Ishikawa (cell line): ENCODE results near the gene DGKD.

Experiments
- CEBPB ChIP-seq: IDR thresholded peaks from 2 replicates; pipeline ENCODE4 v1.6.1; 2012
- CREB1 ChIP-seq: IDR thresholded peaks from 2 replicates; pipeline ENCODE4 v1.6.1; 2012; ENCODE audit warnings: low read depth
- EGR1 ChIP-seq: IDR thresholded peaks from 2 replicates; pipeline ENCODE4 v1.6.1; 2012
- EP300 ChIP-seq: IDR thresholded peaks from 2 replicates; pipeline ENCODE4 v1.6.1; 2012; ENCODE audit warnings: borderline replicate concordance
- FOXM1 ChIP-seq: IDR thresholded peaks from 2 replicates; pipeline ENCODE4 v1.6.1; 2012; ENCODE audit warnings: low read depth, borderline replicate concordance
- MAX ChIP-seq: IDR thresholded peaks from 2 replicates; pipeline ENCODE4 v1.6.1; 2012
- NFIC ChIP-seq: IDR thresholded peaks from 2 replicates; pipeline ENCODE4 v1.6.1; 2012
- RAD21 ChIP-seq: IDR thresholded peaks from 2 replicates; pipeline ENCODE4 v1.6.1; 2012; ENCODE audit warnings: low read depth
- TAF1 ChIP-seq: IDR thresholded peaks from 2 replicates; pipeline ENCODE4 v1.6.1; 2012; ENCODE audit warnings: low read depth, mild to moderate bottlenecking
- TCF12 ChIP-seq: IDR thresholded peaks from 2 replicates; pipeline ENCODE4 v1.6.1; 2012; ENCODE audit warnings: low read depth
- TEAD4 ChIP-seq: IDR thresholded peaks from 2 replicates; pipeline ENCODE4 v1.6.1; 2012
- USF1 ChIP-seq: IDR thresholded peaks from 2 replicates; pipeline ENCODE4 v1.6.1; 2012
- YY1 ChIP-seq: IDR thresholded peaks from 2 replicates; pipeline ENCODE4 v1.6.1; 2012; ENCODE audit warnings: low read depth
- ZBTB7A ChIP-seq: IDR thresholded peaks from 2 replicates; pipeline ENCODE4 v1.6.1; 2012; ENCODE audit warnings: low read depth
- TF ChIP-seq, protein P1 (sequence below): IDR thresholded peaks from 2 replicates; pipeline ENCODE4 v1.6.1; 2012; ENCODE audit warnings: low read depth, mild to moderate bottlenecking

Gene DGKD

DNA sequence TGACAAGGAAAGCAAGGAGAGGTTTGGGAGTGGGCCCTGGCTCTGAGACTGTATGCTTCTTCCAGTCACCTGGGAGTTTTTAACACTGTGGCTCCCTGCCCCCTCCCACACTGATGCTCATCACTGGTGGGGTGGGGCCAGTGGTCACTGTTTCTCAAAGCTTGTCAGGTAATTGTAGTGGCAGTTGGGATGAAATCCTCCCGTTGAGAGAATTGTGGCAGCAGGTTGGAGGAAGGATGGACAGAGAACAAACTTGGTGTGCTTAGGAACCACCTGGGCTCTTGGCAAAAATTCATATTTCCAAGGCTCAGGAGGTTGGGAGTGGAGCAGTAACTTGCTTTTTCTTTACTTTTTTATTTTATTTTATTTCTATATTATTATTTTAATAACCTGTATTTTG is 25.1 kb downstream of the DGKD start:
- TF ChIP-seq CREB1 (no peak), TAF1 (no peak), RAD21 (no peak), TCF12 (no peak), FOXM1 (no peak), EP300 (no peak), TEAD4 (no peak), EGR1 (no peak), YY1 (no peak), MAX (no peak), USF1 (no peak), CEBPB (no peak), ZBTB7A (no peak), NFIC (no peak)
- TF ChIP-seq, protein P1, sequence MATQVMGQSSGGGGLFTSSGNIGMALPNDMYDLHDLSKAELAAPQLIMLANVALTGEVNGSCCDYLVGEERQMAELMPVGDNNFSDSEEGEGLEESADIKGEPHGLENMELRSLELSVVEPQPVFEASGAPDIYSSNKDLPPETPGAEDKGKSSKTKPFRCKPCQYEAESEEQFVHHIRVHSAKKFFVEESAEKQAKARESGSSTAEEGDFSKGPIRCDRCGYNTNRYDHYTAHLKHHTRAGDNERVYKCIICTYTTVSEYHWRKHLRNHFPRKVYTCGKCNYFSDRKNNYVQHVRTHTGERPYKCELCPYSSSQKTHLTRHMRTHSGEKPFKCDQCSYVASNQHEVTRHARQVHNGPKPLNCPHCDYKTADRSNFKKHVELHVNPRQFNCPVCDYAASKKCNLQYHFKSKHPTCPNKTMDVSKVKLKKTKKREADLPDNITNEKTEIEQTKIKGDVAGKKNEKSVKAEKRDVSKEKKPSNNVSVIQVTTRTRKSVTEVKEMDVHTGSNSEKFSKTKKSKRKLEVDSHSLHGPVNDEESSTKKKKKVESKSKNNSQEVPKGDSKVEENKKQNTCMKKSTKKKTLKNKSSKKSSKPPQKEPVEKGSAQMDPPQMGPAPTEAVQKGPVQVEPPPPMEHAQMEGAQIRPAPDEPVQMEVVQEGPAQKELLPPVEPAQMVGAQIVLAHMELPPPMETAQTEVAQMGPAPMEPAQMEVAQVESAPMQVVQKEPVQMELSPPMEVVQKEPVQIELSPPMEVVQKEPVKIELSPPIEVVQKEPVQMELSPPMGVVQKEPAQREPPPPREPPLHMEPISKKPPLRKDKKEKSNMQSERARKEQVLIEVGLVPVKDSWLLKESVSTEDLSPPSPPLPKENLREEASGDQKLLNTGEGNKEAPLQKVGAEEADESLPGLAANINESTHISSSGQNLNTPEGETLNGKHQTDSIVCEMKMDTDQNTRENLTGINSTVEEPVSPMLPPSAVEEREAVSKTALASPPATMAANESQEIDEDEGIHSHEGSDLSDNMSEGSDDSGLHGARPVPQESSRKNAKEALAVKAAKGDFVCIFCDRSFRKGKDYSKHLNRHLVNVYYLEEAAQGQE, result no peak

DNA sequence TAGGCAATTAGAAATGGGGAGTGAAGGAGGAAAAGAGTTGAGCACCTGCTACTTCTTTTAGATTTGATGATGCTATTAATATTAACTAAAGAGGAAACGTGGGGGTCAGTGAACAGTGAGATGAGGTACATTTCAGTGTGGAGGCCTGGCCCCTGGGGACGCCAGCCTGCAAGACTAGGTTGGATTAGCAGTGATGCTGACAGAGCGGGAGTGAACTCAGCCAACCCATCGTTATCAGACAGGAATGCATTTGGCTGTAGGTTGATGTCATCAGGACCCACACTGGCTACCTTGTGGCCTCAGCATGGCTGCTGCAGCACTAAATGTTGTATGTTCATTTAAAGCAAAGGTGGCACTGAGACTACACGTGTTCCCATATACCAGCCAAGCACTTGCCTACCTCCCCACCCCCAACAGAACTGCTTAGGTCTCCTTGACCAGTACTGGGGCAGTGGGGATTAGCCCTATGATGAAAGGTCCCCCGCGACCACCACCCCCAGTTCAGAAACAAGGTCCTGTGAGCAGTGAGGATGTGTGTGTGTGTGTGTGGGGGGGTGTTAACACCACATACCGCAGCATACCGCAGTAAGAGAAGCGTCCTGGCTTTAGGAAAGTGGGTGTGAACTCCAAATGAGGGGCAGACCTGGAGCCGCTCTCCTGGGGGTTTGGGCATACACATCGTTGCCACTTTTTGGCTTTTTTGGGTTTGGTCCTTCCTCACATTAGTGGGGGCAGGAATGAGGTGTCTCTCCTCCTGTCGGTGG is 26.0 kb downstream of the DGKD start:
- TF ChIP-seq CEBPB, result no peak
- no peak for TF ChIP-seq MAX
- no peak for TF ChIP-seq TAF1
- TF ChIP-seq ZBTB7A, result no peak
- no peak for TF ChIP-seq TCF12
- TF ChIP-seq TEAD4, result no peak
- no peak for TF ChIP-seq RAD21
- no peak for TF ChIP-seq YY1
- no peak for TF ChIP-seq NFIC
- TF ChIP-seq USF1, result no peak
- TF ChIP-seq CREB1, result no peak
- no peak for TF ChIP-seq FOXM1
- TF ChIP-seq, protein P1, result no peak
- TF ChIP-seq EGR1, result no peak
- TF ChIP-seq EP300, result no peak

DNA sequence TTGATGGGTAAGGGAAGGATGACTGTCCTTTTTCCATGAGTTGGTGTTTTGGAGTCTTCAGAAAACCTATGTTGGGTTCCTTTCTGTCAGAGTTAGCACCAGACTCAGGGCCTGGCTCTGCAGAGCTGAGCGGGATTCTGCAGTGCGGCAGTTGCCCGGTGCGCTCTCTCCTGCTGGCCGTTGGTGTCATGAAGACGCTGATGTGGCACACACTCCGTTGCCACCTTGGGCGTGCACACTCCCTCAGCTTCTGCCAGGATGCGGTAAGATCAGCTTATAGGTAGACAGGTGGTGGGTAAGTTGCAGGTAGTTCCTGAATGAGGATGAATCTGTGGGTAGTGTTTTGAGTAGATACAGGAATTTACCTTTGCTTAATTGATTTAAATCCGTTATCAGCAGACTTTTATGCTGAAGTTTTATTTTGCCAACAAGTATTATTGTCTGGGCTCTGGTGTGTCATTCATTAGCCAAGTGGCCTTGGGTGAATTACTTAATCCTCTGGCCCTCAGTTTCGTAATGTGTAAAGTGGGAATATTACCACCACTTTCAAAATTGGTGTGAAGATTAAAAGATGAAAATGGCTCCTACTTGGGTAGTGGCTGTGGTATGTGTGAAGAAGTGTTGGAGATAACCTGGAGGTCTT is 26.8 kb downstream of the DGKD start:
- TF ChIP-seq ZBTB7A (no peak), USF1 (no peak)

GRCh38 chr2:233381638-233381995 is 27.3 kb downstream of the DGKD start:
- TF ChIP-seq MAX (no peak), FOXM1 (no peak), USF1 (no peak), CREB1 (no peak), RAD21 (no peak), TCF12 (no peak), ZBTB7A (no peak), NFIC (no peak), EGR1 (no peak), CEBPB (no peak), TEAD4 (no peak), TAF1 (no peak), YY1 (no peak), EP300 (no peak)
- TF ChIP-seq, protein P1, result no peak
